ENCODE results near the gene GAS2.

The GAS2 gene

DNA sequence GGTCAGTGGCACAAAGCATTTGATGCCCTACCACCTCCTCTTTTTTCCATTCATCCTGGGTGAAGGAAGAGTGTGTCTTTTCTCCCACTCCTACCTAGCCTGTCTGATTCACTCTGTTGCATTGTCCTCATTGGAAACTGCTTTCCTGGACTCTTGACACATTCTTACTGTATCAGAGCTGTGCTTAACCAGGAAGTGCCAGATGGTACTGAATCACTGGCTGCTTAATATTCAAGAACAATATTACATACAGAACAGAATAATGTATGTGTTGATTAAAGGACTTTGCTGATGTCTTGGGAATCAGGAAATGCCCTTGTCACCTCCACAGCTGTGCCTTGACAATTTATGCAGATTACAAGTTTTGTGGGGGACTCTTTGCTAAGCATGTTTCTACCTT lies 118.8 kb downstream of the GAS2 start:
- in situ Hi-C loops (cut with MboI; ENCODE audit: low sequenced_read_pairs), result loop anchor here (25.0 kb wide), 1 partner anchor 448 kb away; the partner anchor contains the start of gene SLC17A6

DNA sequence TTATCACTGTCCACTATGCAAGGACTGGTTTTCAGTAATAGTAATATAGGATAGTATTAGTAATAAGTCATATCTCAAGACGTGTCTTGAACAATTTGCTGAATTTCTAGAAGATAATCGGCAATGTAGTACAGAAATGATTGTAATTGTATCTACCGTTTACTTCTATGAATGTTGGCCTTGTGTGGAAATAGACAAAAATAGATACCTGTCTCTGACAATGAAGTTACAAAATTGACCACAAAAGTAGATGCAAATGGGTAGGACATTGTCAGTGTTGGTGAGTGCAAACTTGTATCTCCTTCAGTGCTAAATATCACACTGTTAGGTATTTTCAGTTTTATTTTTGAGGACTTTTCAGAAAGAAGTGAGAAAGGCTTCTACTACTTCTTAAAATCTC lies 120.1 kb downstream of the GAS2 start:
- in situ Hi-C loops (cut with MboI; ENCODE audit: low sequenced_read_pairs), result loop anchor here (25.0 kb wide), 1 partner anchor 449 kb away; the partner anchor contains the start of gene SLC17A6

DNA sequence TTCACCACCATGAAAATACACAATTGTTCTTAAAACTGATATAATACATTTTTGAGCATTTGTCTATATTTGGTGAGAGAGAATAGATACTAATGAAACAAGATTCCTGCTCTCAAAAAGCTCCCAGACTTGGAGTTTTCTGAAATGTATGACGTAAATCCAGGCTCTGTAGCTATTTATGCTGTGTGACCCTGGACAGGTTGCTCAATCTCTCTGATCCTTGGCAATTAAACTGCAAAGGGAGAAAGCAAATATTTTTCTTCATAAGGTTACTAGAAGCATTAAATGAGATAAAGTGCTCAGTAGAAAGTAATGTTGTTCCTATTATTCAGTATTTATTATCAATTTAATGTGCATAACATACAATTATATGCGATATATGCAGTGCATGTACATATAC lies 120.6 kb downstream of the GAS2 start:
- in situ Hi-C loops (cut with MboI; ENCODE audit: low sequenced_read_pairs), result loop anchor here (25.0 kb wide), 1 partner anchor 450 kb away; the partner anchor contains the start of gene SLC17A6

DNA sequence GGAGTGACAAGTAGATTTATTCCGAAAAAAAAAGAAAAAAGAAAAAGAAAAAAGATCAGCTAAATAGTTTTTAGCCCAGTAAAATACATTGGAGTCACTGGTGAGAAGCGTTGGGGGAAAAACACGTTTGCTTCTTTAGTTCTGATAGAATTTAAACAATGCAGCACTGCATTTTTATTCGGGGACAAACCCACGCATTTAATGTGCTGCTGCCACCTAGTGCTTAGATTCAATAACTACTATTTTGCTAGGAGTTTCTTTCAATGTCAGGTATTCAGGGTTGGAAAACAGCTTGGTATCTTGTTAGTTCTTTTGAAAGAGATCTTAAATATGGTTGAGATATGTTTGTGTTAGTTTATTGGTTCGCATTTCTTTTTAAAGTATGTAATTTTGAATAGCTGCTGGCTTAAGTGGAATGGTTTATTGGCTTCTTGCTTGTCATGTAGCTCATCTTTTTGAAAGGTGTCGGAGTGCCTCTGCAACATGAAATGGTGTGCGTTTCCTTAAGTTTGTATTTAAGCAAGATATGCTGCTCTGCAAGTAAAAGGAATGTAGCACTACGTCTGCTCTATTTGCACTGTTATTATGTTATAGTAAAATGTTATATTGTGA lies 121.2 kb downstream of the GAS2 start:
- in situ Hi-C loops (cut with MboI; ENCODE audit: low sequenced_read_pairs), result loop anchor here (25.0 kb wide), 1 partner anchor 450 kb away; the partner anchor contains the start of gene SLC17A6

DNA sequence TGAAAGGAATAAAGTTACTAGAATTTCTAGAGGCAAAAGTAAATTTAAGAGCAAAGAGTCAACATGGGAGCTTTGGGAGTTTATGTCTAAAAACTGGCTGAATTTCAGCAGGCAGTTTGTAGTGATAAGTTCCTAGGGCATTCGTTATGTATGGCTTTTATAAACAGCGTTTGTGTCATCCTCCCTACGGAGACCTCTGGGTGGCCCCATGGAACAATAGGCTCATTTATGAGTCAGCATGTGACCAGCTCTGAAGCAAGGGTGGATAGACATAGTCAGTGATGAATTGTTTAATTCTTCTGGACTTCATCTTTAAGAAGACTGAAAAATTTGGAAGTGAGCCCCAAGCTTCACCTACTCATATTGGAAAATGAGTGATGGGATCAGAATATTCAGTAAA lies 126.1 kb downstream of the GAS2 start:
- in situ Hi-C loops (cut with MboI; ENCODE audit: low sequenced_read_pairs), result loop anchor here (25.0 kb wide), 1 partner anchor 455 kb away; the partner anchor contains the start of gene SLC17A6

DNA sequence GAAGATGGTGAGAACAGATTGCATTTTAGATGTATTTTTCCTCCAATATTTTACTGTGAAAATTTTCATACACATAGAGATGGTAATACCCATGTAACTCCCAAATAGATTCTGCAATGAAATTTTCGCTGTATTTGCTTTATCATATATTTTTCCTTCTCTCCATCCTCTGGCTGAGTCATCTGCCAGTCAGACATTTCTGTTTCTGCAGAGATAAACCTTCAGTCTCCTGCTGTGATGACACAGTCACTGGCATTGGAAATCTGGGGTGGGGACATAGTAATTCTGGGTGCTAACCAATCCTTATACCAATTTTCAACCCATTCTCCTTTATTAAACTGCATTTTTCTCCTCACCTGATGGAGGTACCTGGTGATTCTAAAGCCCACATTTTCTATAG lies 129.5 kb downstream of the GAS2 start:
- in situ Hi-C loops (cut with MboI; ENCODE audit: low sequenced_read_pairs), result loop anchor here (25.0 kb wide), 1 partner anchor 459 kb away; the partner anchor contains the start of gene SLC17A6

DNA sequence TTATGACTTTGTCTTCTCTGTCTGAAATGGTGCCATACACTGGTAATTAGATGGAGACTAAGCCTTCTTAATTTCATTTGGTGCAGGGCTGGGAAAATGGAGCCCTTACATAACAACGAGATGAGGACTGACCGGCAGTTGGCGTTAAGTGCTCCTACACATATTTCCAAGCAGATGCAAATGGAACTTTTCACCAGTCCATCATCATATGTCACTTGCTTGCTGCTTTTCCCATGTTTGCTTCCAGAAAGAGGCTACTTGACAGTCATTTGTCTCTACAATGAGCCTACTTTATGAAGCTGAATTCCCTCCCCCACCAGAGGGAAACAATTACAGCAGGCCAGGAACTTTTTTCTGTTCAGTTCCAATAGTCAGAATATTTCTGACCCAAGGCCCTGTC lies 130.6 kb downstream of the GAS2 start:
- in situ Hi-C loops (cut with MboI; ENCODE audit: low sequenced_read_pairs), result loop anchor here (25.0 kb wide), 1 partner anchor 460 kb away; the partner anchor contains the start of gene SLC17A6

DNA sequence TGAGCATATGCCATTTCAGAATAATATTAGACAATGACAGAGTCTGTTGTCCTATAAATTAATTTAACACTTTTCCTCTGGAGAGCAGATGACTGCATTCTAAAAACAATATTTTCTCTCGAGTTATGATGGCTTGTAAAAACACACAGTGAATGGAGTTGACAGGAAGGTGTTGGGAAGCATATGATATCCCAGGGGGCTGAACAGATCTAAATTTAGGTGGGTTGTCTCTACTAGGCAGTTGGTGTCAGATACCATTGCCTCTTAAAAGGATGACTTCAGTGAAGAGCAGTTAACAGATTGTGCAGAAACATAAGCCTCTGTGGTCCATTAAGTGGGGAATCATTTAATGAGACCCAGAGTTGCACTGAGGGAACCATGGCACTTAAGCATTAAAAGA lies 132.5 kb downstream of the GAS2 start:
- in situ Hi-C loops (cut with MboI; ENCODE audit: low sequenced_read_pairs), result loop anchor here (25.0 kb wide), 1 partner anchor 462 kb away; the partner anchor contains the start of gene SLC17A6

DNA sequence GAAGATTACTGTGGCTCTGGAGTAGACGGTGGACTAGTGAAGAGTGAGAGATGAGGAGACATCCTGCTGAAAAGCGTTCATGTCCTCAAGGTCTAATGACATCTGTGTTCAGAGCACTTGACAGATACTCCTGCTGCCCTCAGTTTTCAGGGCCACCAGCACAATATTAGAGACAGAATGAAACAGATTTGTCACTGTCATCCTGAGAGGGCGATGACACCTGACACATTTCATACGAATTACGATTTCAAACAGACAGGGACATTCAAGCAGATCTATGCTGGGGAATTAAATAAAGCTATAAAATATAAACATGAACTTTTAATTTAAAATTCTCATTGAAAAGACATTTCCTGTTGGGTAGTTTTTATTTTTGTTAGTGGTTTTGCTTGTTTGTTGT lies 134.1 kb downstream of the GAS2 start:
- in situ Hi-C loops (cut with MboI; ENCODE audit: low sequenced_read_pairs), result no loop called here

DNA sequence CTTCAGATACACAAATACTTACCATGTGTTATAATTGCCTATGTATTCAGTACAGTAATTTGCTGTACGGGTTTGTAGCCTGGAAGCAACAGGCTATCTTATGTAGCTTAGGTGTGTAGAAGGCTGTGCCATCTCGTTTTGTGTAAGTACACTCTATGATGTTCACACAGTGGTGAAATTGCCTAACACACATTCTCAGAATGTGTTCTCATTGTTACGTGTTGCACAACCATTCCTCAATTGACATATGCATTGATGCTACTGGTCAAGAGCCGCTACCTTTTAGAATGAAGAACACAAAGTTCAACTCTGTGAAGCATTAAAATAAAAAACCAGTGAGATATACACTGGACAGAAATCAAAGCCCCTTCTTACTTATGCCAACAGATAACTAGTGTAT lies 136.4 kb downstream of the GAS2 start:
- in situ Hi-C loops (cut with MboI; ENCODE audit: low sequenced_read_pairs), result no loop called here

DNA sequence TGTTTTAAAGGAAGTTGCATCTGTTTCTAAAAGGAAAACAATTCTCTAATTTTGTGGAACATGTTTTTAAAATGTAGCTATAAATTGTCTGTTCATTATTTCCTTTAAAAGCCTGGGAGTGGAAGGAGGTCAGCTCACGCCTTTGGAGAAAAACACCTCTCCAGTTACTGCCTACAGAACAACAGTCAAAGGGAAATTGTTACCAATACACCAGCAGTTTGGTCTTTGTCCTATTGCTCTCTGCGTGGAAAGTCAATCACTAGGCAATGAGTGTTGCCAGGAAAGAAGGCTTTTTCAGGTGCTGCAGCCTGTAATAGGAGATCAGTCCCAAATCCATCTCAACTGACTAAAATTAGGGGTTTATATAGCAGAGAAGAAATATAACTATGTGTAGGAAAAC lies 141.0 kb downstream of the GAS2 start:
- in situ Hi-C loops (cut with MboI; ENCODE audit: low sequenced_read_pairs), result no loop called here

DNA sequence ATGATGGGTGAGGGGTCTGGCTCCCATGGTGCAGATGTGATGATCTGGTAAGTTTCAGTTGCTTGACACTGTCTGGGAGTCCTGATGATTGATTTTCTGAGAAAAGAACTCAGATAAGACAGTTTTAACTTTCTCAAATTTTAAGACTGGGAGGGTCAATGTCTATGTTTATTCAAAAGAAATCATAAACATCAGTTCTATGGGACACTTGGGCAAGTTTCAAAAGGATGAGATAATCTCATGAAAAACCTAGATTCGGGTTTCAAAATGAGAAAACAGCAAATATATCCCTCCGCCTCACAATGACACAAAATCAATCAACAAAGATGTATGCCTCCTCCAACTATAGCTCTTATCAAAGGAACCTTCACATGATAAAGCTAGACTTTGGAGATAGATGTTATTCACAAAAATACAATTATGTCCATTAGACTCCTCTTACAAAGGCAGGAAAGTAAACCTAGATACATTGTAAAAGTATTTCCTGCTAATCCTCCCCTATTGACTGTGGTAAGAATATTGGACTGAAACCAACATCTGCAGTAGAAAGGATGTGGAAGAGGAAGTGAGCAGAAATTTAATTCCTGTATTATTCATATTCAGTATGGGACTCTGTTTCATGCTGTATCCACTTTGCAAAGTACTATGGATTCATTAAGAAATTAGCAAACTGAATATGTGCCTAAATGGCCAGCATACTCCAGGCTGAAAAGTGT lies 141.6 kb downstream of the GAS2 start:
- in situ Hi-C loops (cut with MboI; ENCODE audit: low sequenced_read_pairs), result no loop called here

DNA sequence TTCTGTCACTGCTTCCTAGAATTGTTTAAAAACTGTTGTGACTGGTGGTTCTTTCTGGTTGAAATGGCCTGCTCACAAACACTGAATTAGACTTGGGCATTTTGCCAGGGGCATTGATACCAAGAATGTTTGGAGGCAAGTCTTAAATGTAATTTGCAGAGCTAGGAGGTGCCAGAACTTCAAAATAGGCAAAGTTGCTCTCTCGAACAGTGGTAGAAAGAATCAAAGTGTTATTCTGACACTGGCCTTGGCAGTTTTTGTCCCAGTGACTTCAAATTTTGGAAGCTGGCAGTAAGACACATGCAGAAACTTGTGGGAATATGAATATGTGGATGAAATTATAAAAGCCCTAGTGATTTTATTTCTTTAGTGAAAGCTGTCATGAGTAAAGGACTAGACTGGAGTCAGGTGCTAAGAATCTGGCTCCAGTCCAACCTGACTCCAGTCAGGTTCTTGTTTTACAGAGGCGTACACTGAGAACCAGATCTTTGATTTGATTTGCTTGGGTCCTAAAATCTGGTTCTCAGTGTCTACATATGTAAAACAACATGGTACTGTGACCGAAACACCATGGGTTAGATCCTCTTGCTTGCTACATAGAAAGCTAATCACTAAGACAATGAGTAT lies 142.3 kb downstream of the GAS2 start:
- in situ Hi-C loops (cut with MboI; ENCODE audit: low sequenced_read_pairs), result no loop called here

DNA sequence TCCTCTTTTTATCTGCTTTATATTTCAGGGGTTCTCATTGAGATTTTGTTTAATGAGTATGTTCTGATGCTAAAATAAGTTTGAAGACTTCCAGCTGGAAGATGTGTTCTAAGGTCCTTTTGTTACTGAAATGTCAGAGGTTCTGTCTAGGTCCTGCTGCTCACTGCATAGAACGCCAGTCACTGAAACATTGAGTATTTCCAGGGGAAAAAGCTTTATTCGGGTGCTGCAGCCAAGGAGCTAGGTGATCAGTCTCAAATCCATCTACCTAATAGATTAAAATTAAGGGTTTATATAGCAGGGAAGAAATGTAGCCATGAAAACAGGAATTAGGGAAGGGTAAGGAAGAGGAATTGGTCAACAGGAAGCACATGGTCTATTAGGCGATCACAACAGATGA lies 143.5 kb downstream of the GAS2 start:
- in situ Hi-C loops (cut with MboI; ENCODE audit: low sequenced_read_pairs), result no loop called here

DNA sequence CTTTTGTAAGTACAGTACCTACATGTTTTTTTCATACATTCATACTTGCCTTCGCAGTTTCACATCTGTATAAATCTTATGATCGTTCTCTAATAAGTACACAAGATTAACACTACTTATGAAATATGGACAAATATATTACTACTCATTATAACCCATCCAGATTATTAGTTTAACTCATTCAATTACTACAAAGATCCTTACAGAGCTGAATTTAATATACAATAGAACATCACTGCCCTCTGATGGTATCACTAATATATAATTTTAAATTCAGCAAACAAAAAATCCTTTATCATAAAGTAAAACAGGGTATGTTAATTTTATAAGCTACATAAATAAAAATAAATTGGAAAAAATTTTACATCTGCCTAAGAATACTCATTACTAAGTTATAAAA lies 155.8 kb downstream of the GAS2 start:
- in situ Hi-C loops (cut with MboI; ENCODE audit: low sequenced_read_pairs), result no loop called here

DNA sequence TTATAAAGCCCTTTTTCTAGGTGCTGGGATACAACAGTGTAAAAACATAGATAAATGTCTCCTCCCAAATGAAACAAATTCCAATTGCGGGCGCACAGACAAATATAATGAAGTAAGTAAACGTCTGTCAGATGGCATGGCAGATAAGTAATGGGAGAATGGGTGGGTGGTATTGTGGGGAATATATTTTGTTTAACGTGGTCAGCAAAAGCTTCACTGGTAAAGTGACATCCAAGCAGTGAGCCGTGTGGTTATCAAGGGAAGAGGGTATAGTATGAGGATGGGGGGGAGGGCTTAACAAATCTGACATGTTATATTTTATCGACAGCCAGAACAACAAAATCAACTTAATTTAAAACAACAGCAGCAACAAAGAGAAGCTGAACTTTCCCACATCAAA lies 162.0 kb downstream of the GAS2 start:
- in situ Hi-C loops (cut with MboI; ENCODE audit: low sequenced_read_pairs), result no loop called here

DNA sequence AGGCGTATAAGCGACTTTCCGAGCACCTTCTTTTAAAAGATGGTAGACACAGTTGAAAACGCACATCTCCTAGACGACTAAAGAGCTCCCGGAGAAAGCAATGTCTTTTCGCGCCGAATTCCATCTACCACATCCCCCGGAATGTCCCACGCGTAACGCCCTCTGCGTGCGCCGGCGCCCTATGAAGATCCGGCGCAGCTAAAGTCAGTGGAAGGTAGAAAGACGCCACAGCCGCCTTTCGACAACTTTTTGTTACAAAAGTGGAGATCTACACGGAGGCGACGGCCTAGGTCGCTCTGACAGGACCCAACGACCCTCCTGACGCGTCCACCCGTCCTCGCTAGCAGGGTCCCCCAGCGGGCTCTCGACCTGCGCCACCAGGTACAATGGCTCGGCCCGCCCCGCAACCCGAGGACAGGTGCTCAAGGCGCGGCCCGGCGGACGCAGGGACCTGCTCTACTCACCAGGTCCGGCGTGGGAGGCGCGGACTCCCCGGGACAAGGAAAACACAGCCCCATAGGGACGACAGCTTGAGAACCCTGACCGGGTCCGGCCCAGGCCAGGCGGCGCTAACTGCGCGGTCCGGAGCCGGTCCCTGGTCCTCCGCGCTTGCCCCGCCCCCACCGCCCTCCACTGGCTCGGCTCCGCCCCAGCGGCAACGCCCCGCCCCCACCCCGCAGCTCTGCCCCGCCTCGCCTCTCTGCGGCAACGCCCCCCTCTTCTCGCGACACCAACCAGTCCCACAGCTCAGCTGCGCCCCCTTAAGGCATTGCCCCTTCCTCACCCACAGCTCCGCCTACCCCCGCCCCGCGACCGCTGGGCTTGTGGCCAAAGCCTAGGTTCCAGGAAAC lies 163.0 kb downstream of the GAS2 start, which contains the start of gene SVIP:
Gene SVIP, minus strand, starts transcription at position 571 of the 851 bp plus-strand sequence. Its CDS starts 53 bp downstream, at position 518.
- in situ Hi-C loops (cut with MboI; ENCODE audit: low sequenced_read_pairs), result no loop called here

DNA sequence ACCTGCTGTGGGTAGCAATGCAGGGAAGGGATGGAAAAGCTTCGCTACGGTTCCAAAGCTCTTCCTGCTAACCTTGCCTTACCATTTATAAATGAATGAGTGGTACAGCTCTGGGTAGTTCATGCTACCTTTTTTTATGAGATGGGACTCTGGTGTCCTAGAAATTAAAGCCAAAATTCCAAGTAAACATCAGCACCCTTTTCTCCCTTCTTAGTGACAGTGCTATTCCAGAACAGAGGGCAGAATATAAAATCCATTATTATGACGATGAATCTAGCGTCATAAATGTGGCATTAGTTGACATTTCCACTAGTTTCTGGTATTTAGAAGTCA lies 163.6 kb downstream of the GAS2 start:
- in situ Hi-C loops (cut with MboI; ENCODE audit: low sequenced_read_pairs), result no loop called here

DNA sequence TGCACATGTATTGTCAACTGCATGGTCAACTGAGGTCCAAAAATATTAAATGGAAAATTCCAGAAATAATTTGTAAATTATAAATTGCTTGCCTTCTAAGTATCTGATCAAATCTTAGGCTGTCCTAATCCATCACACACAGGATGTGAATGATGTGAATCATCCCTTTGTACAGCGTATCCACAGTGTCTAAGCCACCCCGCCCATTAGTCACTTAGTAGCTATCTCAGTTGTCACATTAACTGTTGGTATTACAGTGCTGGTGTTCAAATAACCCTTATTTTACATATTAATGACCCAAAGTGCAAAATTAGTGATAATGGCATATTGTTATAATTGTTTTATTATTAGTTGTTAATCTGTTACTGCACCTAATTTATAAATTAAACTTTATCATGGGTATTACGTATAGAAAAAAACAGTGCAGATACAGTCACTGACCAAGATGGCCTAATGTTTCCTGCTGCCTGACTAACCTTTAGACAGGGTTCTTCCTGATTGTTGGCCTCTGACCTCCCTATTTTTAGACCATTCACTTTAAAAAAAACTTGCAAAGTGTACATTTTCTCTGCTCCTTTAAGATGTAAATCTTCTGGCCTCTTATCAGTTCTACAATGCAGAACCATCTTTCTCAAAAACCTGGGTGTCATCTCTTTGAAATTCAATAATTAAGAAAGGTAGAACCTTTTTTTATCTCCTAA lies 166.1 kb downstream of the GAS2 start:
- in situ Hi-C loops (cut with MboI; ENCODE audit: low sequenced_read_pairs), result no loop called here

DNA sequence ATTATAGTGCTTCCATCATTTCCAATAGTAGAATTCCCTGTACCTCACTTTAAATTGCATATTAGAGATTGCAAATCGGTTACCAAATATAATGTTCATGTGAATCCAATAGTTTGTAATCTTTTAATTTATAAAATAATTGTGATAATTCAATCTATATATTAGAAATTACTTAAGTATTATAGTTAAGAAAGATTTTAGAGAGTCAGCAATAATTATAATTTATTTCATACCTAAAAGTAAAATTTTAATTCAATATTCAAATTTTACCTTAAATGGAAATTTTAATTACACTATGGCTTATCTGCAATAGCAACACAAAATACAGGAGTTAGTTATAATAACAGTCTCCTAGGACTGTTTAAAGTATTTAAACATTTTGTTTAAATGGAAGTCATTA lies 180.3 kb downstream of the GAS2 start:
- in situ Hi-C loops (cut with MboI; ENCODE audit: low sequenced_read_pairs), result no loop called here

Measured in HL-60/S4 (cell line).